GM10266 (cell line): ENCODE results near the gene TPX2.

Experiments used
- DNase-seq: peaks from one replicate; pipeline ENCODE4 v3.0.0; 2012; ENCODE audit errors: extremely low spot score
- CTCF ChIP-seq: IDR thresholded peaks from 2 replicates; pipeline ENCODE4 v1.5.1; 2012; ENCODE audit warnings: mild to moderate bottlenecking, low read depth; ENCODE audit not compliant: control insufficient read depth, insufficient read depth; ENCODE audit errors: missing control alignments

TPX2 gene

GRCh38 chr20:31719644-31720485, 19.2 kb upstream of the TPX2 start:
- DNase-seq, result no peak
- TF ChIP-seq CTCF, result no peak

GRCh38 chr20:31720486-31721407, 18.3 kb upstream of the TPX2 start:
- peak; percentile 36 for TF ChIP-seq CTCF
- peak; percentile 40 for DNase-seq

- no peak for TF ChIP-seq CTCF
- DNase-seq, result no peak
Measured at GRCh38 chr20:31721408-31722256, 17.5 kb upstream of the TPX2 start.

GRCh38 chr20:31722257-31723068, 16.6 kb upstream of the TPX2 start, which contains the start of gene BCL2L1:
TSS of gene BCL2L1 (minus strand) at chr20:31722868. CDS start at chr20:31722218, 650 bp downstream.
- peak; percentile 43 for DNase-seq
- peak; percentile 31 for TF ChIP-seq CTCF

GRCh38 chr20:31723069-31723318, 16.1 kb upstream of the TPX2 start:
- no peak for DNase-seq
- TF ChIP-seq CTCF, result no peak

GRCh38 chr20:31723319-31724078, 15.6 kb upstream of the TPX2 start:
- TF ChIP-seq CTCF, result peak; percentile 88
- peak; percentile 98 for DNase-seq
